GM19467 (cell line): Measurements from ENCODE around the gene TRRAP.
A peak's percentile ranks its signal among the peaks of the same experiment; 100 is the strongest.
"Not testable (repeated sequence)": the region's sequence is repeated elsewhere in the genome, so short reads cannot be mapped to it uniquely, and the experiment has no call there.

Experiments used
- ATAC-seq: cut with Tn5 transposase; IDR thresholded peaks from one replicate; pipeline ENCODE4 v1.9.1; 2021; ENCODE audit warnings: mild to moderate bottlenecking, moderate library complexity; ENCODE audit not compliant: unreplicated experiment

The TRRAP gene

DNA sequence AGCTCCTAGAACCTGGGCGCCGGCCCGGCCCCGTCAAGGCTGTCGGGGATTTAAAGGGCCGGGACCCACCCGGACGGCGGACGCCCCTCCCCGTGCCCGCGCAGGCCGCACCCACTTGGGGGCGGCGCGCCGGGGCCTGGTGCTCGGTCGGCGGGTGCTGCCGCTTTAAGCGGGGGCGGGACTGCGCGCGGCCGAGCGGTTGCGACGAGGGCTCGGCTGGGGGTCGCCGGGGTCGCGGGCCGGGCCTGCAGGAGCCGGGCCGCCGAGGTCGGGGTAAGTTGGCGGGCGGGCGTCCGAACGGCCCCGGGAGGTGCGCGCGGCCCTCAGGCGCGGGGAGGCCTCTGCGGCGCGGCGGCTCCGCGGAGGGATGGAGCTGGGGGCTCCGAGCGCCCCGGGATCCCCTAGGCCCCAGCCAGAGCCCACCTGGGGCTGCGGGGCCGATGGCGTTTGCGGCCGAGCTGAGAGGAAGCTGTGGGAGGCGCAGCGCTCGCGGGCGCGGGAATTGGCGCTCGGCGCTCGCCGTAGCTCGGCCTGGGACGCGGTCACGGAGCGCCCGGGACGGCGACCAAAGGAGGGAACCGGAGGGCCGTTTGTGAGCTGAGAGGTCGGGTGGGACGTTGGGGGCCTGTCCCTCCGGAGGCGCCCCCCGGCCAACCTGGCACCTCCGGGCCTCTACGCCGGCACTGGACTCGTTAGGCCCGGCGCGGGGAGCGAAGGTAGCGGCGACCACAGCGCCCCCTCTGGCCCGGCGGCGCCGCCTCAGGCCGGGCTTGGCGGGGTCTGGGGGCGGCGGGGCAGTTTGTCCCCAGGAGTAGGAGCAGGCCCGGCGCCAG, at the start of gene TRRAP:
Gene TRRAP, plus strand, starts transcription at position 168 of the 833 bp plus-strand sequence. CDS start 2,619 bp downstream, outside the sequence.
- ATAC-seq: peak; percentile 56

- ATAC-seq: no peak
Measured at GRCh38 chr7:98830972-98831548, 47.3 kb upstream of the TRRAP start.

DNA sequence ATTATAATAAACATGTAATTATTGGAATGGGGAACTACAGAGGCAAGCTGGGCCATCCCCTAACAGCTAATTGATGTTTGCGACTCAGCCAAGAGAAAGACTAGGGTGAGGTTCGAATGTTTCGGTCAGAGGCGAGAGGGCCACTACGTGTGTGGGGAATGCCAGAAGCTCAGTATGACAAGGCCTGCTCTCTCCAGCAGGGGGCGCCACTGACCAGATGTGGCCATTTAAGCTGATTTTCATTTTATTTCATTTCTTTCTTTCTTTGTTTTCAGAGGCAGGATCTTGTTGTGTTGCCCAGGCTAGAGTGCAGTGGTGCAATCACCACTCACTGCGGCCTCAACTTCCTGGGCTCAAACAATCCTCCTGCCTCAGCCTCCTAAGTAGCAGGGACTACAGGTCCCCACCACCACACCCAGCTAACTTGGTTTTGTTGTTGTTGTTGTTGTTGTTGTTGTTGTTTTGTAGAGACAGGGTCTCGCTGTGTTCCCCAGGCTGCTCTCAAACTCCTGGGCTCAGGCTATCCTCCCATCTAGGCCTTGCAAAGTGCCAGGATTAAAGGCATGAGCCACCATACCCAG, 46.6 kb upstream of the TRRAP start:
- no peak for ATAC-seq

DNA sequence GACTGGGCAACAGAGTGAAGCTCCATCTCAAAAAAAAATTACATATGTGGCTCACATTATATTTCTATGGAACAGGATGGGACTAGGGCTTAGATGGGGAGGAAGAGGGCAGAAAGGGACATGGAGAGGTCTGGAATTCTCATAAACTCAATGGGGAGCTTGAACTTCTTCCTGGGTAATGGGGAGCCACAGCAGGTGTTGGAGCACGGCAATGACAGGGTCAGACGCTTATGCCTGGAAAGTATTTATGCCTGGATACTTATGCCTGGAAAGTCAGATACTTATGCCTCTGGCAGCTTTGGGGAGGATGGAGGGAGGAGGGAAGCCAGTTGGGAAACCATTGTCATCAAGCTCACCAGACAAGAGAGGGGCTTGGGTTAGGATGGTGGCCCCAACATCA, 45.3 kb upstream of the TRRAP start:
- ATAC-seq: no peak

GRCh38 chr7:98834949-98835348, 43.4 kb upstream of the TRRAP start:
- ATAC-seq: no peak

DNA sequence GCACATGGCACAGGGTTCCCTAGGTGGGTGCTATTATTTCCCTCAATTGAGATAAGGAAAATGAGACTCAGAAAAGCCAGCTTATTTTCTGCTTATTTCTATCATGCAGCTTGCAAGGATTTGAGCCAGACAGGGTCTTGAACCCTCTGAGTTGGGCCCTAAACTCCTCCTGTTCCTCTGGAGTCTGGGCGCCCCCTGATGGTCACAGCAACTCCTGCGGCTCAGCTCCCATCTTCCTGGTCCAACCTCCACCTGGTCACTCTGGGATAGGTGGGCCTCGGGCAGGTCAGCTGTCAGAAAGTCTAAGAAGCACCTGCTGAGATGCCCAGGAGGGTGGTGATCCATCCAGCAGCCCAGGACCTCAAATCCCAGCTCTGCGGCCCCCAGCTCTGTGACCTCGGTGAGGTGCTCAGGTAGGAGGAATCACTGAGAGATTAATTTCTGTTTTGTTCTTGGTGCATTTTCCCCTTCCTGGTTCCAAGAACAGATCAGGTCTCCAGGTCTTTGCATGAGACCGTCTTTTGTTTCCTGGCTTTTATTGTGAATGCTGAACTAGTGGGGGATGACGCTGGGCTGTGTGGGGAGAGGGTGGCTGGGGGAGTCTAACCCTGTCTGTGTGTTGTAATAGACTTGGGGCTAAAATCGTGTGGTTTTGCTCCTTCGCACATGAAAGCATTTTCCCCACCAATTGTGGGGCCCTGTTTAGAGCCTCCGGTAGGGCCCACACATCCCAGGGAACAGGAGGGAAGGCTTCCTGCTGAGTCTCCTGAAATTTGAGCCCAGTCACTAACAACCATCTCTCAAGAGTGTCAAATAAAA, 41.3 kb upstream of the TRRAP start:
- ATAC-seq: no peak

DNA sequence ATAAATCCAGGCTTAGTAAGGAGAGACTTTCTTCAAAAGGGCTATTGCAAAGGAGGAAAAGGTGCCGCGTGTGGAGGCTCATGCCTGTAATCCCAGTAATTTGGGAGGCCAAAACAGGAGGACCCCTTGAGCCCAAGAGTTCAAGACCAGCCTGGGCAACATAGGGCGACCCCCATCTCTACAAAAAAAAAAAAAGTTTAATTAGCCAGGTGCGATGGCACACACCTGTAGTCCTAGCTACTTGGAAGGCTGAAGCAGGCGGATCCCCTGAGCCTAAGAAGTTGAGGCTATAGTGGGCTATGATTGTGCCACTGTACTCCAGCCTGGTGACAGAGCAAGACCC, 40.7 kb upstream of the TRRAP start:
- ATAC-seq: no peak

DNA sequence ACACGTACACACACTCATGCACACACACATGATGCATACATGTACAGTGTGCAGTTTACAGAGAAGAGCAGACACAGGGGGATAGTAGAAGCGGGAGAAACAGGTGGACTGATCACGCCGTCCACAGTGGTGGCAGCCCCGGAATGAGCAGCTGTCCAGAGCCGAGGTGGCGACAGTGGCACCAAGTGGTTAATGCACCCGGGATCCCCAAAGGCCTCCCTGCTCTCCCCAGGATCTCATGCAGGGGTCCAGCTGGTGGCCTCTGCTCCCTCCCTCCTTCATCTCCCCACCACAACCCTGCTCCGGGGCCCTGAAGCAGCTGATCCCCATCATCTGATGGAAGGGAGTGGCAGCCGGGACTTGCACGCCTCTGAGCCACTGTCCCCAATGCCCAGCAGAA, 38.2 kb upstream of the TRRAP start:
- no peak for ATAC-seq

DNA sequence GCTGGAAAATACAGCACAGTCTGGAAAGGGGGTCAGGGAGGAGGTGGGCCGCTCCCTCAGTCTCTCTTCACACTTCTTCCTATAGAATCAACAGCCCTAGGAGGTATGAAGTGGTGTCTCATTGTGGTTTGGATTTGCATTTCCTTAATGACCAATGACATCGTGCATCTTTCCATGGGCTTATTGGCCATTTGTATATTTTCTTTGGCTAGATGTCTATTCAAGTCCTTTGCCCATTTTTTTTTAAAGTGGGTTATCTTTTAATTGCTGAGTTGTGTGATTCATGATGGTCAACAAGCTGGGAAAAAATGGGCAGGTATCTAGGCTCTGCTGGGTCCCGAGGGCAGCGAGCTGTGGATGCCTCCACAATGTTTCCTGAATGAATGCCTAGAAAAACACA, 37.6 kb upstream of the TRRAP start:
- no peak for ATAC-seq

DNA sequence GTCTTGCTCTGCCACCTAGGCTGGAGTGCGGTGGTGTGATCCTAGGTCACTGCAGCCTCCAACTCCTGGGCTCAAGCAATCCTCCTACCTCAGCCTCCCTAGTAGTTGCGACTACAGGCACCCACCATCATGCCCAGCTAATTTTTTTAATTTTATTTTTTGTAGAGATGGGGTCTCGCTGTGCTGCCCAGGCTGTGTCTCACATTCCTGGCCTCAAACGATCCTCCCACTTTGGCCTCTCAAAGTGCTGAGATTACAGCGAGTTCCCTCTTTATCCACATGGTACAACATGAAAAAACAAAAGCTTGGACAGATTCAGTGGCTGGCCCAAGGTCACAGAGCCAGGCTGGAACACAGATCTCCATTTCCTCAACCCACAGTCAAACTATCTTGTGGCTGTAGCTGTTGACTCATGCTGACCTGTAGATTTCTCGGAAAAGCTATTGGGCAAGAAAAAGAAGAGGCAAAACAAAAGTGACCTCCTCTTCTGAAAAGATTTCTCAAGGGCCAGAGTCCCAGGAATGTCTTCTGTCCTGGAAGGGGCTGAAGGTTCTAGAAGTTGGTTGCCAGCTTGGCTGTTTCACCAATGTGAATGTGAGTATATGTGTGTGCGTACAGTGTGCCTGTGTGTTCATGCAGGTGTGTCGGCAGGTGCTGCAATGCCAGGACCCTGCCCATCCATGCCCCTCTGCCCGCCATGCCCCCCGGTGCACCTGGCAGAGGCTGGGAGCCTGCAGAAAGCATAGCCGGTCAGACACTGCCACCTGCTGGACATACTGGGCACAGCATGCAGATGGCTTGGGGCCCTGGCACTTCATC, 36.9 kb upstream of the TRRAP start:
- no peak for ATAC-seq

GRCh38 chr7:98842552-98842951, 35.8 kb upstream of the TRRAP start:
- not testable (repeated sequence) for ATAC-seq

GRCh38 chr7:98848918-98849317, 29.4 kb upstream of the TRRAP start:
- ATAC-seq: no peak

GRCh38 chr7:98852826-98853225, 25.5 kb upstream of the TRRAP start:
- no peak for ATAC-seq

GRCh38 chr7:98855610-98856422, 22.5 kb upstream of the TRRAP start:
- ATAC-seq: no peak

GRCh38 chr7:98860071-98860470, 18.3 kb upstream of the TRRAP start:
- ATAC-seq: no peak

DNA sequence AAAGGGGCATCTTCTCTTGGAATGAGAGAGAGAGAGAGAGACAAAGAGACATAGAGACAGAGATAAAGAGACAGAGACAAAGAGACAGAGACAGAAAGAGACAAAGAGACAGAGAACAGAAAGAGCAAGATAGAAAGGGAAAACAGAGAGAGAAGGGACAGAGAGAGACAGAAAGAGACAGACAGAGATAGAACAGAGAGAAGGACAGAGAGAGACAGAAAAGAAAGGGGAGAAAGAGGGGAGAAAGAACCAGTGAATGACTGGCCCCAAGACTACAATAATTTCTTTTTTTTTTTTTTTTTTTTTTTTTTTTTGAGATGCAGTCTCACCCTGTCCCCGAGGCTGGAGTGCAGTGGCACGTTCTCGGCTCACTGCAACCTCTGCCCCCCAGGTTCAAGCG, 16.1 kb upstream of the TRRAP start:
- ATAC-seq: no peak

- no peak for ATAC-seq
Measured at GRCh38 chr7:98862716-98863420, 15.5 kb upstream of the TRRAP start.

DNA sequence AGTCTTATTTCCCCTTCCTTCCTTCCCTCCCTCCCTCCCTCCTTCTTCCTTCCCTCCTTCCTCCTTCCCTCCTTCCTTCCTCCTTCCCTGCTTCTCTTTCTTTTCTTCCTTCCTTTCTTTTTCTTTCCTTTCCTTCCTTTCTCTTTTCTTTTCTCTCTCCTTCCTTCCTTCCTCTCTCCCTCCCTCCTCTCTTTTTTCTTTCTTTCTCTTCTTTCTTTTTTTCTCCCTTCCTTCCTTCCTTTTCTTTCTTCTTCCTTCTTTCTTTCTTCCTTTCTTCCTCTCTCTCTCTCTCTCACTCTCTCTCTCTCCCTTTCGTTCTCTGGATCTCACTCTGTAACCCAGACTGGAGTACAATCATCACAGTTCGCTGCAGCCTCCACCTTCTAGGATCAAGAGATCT, 14.7 kb upstream of the TRRAP start:
- no peak for ATAC-seq
